Progenitor cell of endocrine pancreas (in vitro differentiated cells): Measurements from ENCODE around the gene RAMAC. TPM values are rescaled to one million over a fixed set of nuclear protein-coding genes. Genes with fewer than 3 reads are reported as not detected.
A peak's percentile ranks its signal among the peaks of the same experiment; 100 is the strongest.

Experiments
- DNase-seq: peaks from one replicate; pipeline ENCODE4 v3.0.0; 2021; ENCODE audit warnings: low spot score; ENCODE audit not compliant: unreplicated experiment
- H3K27ac Mint-ChIP-seq: 2 replicates; pipeline ENCODE4 v1.8.0; 2021; ENCODE audit warnings: mild to moderate bottlenecking, moderate library complexity, mixed read lengths
- H3K27me3 Mint-ChIP-seq: 2 replicates; pipeline ENCODE4 v1.8.0; 2021; ENCODE audit warnings: mixed read lengths
- H3K36me3 Mint-ChIP-seq: 2 replicates; pipeline ENCODE4 v1.8.0; 2022; ENCODE audit warnings: mixed read lengths; ENCODE audit not compliant: insufficient read depth
- H3K4me1 Mint-ChIP-seq: 2 replicates; pipeline ENCODE4 v1.8.0; 2021; ENCODE audit warnings: low read depth, mixed read lengths
- H3K4me3 Mint-ChIP-seq: 2 replicates; pipeline ENCODE4 v1.8.0; 2021; ENCODE audit warnings: low read depth, mild to moderate bottlenecking, moderate library complexity, mixed read lengths
- H3K9me3 Mint-ChIP-seq: 2 replicates; pipeline ENCODE4 v1.8.0; 2021; ENCODE audit warnings: low read depth, mixed read lengths
- CTCF ChIP-seq: fragments of 200-600 bp; sonication (generic); IDR thresholded peaks from one replicate; pipeline ENCODE4 v1.5.0; 2021; ENCODE audit warnings: antibody characterized with exemption, mild to moderate bottlenecking; ENCODE audit not compliant: unreplicated experiment
- total RNA-seq: library from RNA; stranded (reverse); gene quantifications from 2 replicates; pipeline ENCODE4 v1.2.1, GENCODE V29; 2021

Gene RAMAC
- total RNA-seq, 1 donor from 2014 or later, result 32.8 TPM

GRCh38 chr15:82986442-82986780, 401 bp downstream of the RAMAC start:
- DNase-seq, result no peak
- Mint-ChIP-seq H3K9me3 (peaks cover 6% of the 10 kb centered on the region), H3K36me3 (peaks cover 14% of the 10 kb centered on the region), H3K4me3 (peak overlapping the region; percentile 98), H3K27me3 (no peaks in the 10 kb centered on the region), H3K27ac (peak overlapping the region; percentile 97), H3K4me1 (peaks cover 16% of the 10 kb centered on the region)
- TF ChIP-seq CTCF, result no peak

GRCh38 chr15:82992436-82992998, 6.5 kb downstream of the RAMAC start:
- H3K4me1 Mint-ChIP-seq, result no peaks in the 10 kb centered on the region
- H3K27me3 Mint-ChIP-seq, result no peaks in the 10 kb centered on the region
- H3K9me3 Mint-ChIP-seq, result no peaks in the 10 kb centered on the region
- DNase-seq, result no peak
- peaks cover 15% of the 10 kb centered on the region for H3K36me3 Mint-ChIP-seq
- TF ChIP-seq CTCF, result no peak
- H3K4me3 Mint-ChIP-seq, result no peak overlapping the region
- no peak overlapping the region for H3K27ac Mint-ChIP-seq

GRCh38 chr15:82993144-82993543, 7.1 kb downstream of the RAMAC start:
- Mint-ChIP-seq H3K9me3 (no peaks in the 10 kb centered on the region), H3K4me3 (no peak overlapping the region), H3K27ac (no peak overlapping the region), H3K27me3 (no peaks in the 10 kb centered on the region), H3K4me1 (no peaks in the 10 kb centered on the region), H3K36me3 (peaks cover 12% of the 10 kb centered on the region)
- DNase-seq, result no peak
- no peak for TF ChIP-seq CTCF

- Mint-ChIP-seq H3K27ac (no peak overlapping the region), H3K4me3 (no peak overlapping the region), H3K36me3 (peaks cover 6% of the 10 kb centered on the region), H3K9me3 (no peaks in the 10 kb centered on the region), H3K27me3 (no peaks in the 10 kb centered on the region), H3K4me1 (no peaks in the 10 kb centered on the region)
- no peak for TF ChIP-seq CTCF
- DNase-seq, result no peak
Observed at GRCh38 chr15:82995076-82995475, 9.1 kb downstream of the RAMAC start.

- H3K4me3 Mint-ChIP-seq, result no peak overlapping the region
- no peaks in the 10 kb centered on the region for H3K27me3 Mint-ChIP-seq
- no peak overlapping the region for H3K27ac Mint-ChIP-seq
- peaks cover 6% of the 10 kb centered on the region for H3K36me3 Mint-ChIP-seq
- no peak for TF ChIP-seq CTCF
- H3K4me1 Mint-ChIP-seq, result peaks cover 2% of the 10 kb centered on the region
- no peaks in the 10 kb centered on the region for H3K9me3 Mint-ChIP-seq
- DNase-seq, result no peak
Observed at GRCh38 chr15:82995938-82996337, 9.9 kb downstream of the RAMAC start.
